Ovary (tissue), 3 donors: ENCODE data around the gene THBS3.

Source experiments
- EP300 ChIP-seq: sonication (generic); formaldehyde crosslinking; IDR thresholded peaks from one replicate; pipeline ENCODE4 v1.6.1; 2017; ENCODE audit warnings: antibody characterized with exemption
- POLR2A ChIP-seq: fragments of 450-650 bp; IDR thresholded peaks from one replicate; pipeline ENCODE4 v1.6.1; 2017; ENCODE audit warnings: antibody characterized with exemption, mild to moderate bottlenecking, moderate library complexity
- TF ChIP-seq, protein P1 (sequence below), 3 donors: fragments of 450-650 bp in 2 of 3; fragments of 200-600 bp in 1 of 3; IDR thresholded peaks; one replicate each; pipeline versions ENCODE4 v1.5.1 to v1.8.0; 2016 to 2022; ENCODE audit warnings: antibody characterized with exemption in 3 of 3, mild to moderate bottlenecking in 1 of 3
- donor health status: DM: no; HTN: no; CAD: no.

DNA sequence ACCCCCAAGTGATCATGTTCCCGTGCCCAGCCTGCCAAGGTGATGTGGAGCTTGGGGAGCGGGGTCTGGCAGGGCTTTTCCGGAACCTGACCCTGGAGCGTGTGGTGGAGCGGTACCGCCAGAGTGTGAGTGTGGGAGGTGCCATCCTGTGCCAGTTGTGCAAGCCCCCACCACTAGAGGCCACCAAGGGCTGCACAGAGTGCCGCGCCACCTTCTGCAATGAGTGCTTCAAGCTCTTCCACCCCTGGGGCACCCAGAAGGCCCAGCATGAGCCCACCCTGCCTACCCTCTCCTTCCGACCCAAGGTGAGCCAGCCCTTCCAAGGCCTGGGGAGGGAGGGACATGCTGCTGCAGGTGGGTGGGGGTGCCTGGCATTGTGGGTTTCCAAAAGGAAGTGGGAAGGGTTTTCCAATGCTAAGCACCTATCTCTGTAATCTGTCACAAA lies 31.7 kb downstream of the THBS3 start:
- TF ChIP-seq, protein P1, sequence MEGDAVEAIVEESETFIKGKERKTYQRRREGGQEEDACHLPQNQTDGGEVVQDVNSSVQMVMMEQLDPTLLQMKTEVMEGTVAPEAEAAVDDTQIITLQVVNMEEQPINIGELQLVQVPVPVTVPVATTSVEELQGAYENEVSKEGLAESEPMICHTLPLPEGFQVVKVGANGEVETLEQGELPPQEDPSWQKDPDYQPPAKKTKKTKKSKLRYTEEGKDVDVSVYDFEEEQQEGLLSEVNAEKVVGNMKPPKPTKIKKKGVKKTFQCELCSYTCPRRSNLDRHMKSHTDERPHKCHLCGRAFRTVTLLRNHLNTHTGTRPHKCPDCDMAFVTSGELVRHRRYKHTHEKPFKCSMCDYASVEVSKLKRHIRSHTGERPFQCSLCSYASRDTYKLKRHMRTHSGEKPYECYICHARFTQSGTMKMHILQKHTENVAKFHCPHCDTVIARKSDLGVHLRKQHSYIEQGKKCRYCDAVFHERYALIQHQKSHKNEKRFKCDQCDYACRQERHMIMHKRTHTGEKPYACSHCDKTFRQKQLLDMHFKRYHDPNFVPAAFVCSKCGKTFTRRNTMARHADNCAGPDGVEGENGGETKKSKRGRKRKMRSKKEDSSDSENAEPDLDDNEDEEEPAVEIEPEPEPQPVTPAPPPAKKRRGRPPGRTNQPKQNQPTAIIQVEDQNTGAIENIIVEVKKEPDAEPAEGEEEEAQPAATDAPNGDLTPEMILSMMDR (IDR thresholded peaks at IDR 0.05) = no peak
- TF ChIP-seq EP300 (no peak), POLR2A (no peak)
